Liver (tissue), 9 donors: ENCODE data around the gene TTC21B. TPM values are rescaled to one million over a fixed set of nuclear protein-coding genes. Genes with fewer than 3 reads are reported as not detected.

Experiments used
- DNase-seq: peaks from one replicate; pipeline ENCODE4 v3.0.0-alpha.2; 2017; ENCODE audit warnings: low spot score
- H3K27ac ChIP-seq, 2 donors: one replicate each; pipeline ENCODE4 v1.7.0; 2013; ENCODE audit warnings: inconsistent platforms in 2 of 2, low read length in 2 of 2, control low read depth in 1 of 2, low read depth in 1 of 2, mild to moderate bottlenecking in 1 of 2
- H3K27me3 ChIP-seq, 4 donors: one replicate each; pipeline versions ENCODE4 v1.6.1 to v1.7.0; 2013; ENCODE audit warnings: low read length in 3 of 4, inconsistent platforms in 1 of 4, mild to moderate bottlenecking in 1 of 4, moderate library complexity in 1 of 4; ENCODE audit not compliant: control insufficient read depth in 4 of 4, insufficient read depth in 4 of 4
- H3K36me3 ChIP-seq, 4 donors: one replicate each; pipeline versions ENCODE4 v1.6.1 to v1.7.0; 2013; ENCODE audit warnings: low read length in 3 of 4, mild to moderate bottlenecking in 3 of 4, low read depth in 1 of 4, moderate library complexity in 1 of 4; ENCODE audit not compliant: control insufficient read depth in 4 of 4, insufficient read depth in 3 of 4
- H3K4me1 ChIP-seq, 4 donors: one replicate each; pipeline versions ENCODE4 v1.6.1 to v1.7.0; 2013; ENCODE audit warnings: low read length in 3 of 4, mild to moderate bottlenecking in 3 of 4, moderate library complexity in 1 of 4; ENCODE audit not compliant: control insufficient read depth in 4 of 4, insufficient read depth in 4 of 4
- H3K4me3 ChIP-seq, 3 donors: one replicate each; pipeline versions ENCODE4 v1.6.1 to v1.7.0; 2013; ENCODE audit warnings: low read length in 3 of 3, control low read depth in 1 of 3, low read depth in 1 of 3, mild to moderate bottlenecking in 1 of 3
- H3K9ac ChIP-seq, 2 donors: one replicate each; pipeline ENCODE4 v1.7.0; 2013; ENCODE audit warnings: low read length in 2 of 2, mild to moderate bottlenecking in 2 of 2, moderate library complexity in 2 of 2, control low read depth in 1 of 2, low read depth in 1 of 2
- H3K9me3 ChIP-seq, 4 donors: one replicate each; pipeline versions ENCODE4 v1.6.1 to v1.7.0; 2013; ENCODE audit warnings: low read length in 3 of 4; ENCODE audit not compliant: control insufficient read depth in 4 of 4
- ATF3 ChIP-seq: IDR thresholded peaks from 2 replicates; pipeline ENCODE4 v1.6.1; 2016; ENCODE audit warnings: antibody characterized with exemption
- CTCF ChIP-seq: fragments of 150-350 bp; IDR thresholded peaks from 2 replicates; pipeline ENCODE4 v1.5.1; 2017; ENCODE audit warnings: improper control_type of control experiment, low read depth, low read length; ENCODE audit not compliant: missing input control
- EGR1 ChIP-seq, 2 donors: IDR thresholded peaks; 2 replicates each; pipeline ENCODE4 v1.6.1; 2016 to 2018; ENCODE audit warnings: antibody characterized with exemption in 2 of 2, low read depth in 2 of 2
- FOXA1 ChIP-seq: IDR thresholded peaks from 2 replicates; pipeline ENCODE4 v1.6.1; 2016; ENCODE audit warnings: antibody characterized with exemption
- FOXA2 ChIP-seq: IDR thresholded peaks from 2 replicates; pipeline ENCODE4 v1.6.1; 2016; ENCODE audit warnings: antibody characterized with exemption
- GABPA ChIP-seq, 2 donors: IDR thresholded peaks in 1 of 2; conservative IDR thresholded peaks in 1 of 2; 2 replicates each; pipeline ENCODE4 v1.6.1; 2016; ENCODE audit warnings: antibody characterized with exemption in 2 of 2, mild to moderate bottlenecking in 1 of 2, moderate library complexity in 1 of 2
- HNF4A ChIP-seq, 2 donors: conservative IDR thresholded peaks; 2 replicates each; pipeline ENCODE4 v1.6.1; 2016; ENCODE audit warnings: antibody characterized with exemption in 2 of 2, mild to moderate bottlenecking in 2 of 2
- HNF4G ChIP-seq: IDR thresholded peaks from 2 replicates; pipeline ENCODE4 v1.6.1; 2016; ENCODE audit warnings: antibody characterized with exemption
- JUND ChIP-seq, 2 donors: IDR thresholded peaks; 2 replicates each; pipeline ENCODE4 v1.6.1; 2016; ENCODE audit warnings: antibody characterized with exemption in 2 of 2
- NR2F2 ChIP-seq: IDR thresholded peaks from 2 replicates; pipeline ENCODE4 v1.6.1; 2016; ENCODE audit warnings: antibody characterized with exemption
- RAD21 ChIP-seq, 2 donors: IDR thresholded peaks; 2 replicates each; pipeline ENCODE4 v1.6.1; 2016; ENCODE audit warnings: antibody characterized with exemption in 2 of 2, mild to moderate bottlenecking in 2 of 2
- REST ChIP-seq: IDR thresholded peaks from 2 replicates; pipeline ENCODE4 v1.6.1; 2016; ENCODE audit warnings: antibody characterized with exemption, mild to moderate bottlenecking
- RXRA ChIP-seq, 2 donors: IDR thresholded peaks; 2 replicates each; pipeline ENCODE4 v1.6.1; 2017 to 2018; ENCODE audit warnings: antibody characterized with exemption in 2 of 2, mild to moderate bottlenecking in 1 of 2
- SP1 ChIP-seq: IDR thresholded peaks from 2 replicates; pipeline ENCODE4 v1.6.1; 2018; ENCODE audit warnings: antibody characterized with exemption, mild to moderate bottlenecking
- TAF1 ChIP-seq: conservative IDR thresholded peaks from 2 replicates; pipeline ENCODE4 v1.6.1; 2016; ENCODE audit warnings: antibody characterized with exemption, mild to moderate bottlenecking
- ZBTB33 ChIP-seq: IDR thresholded peaks from 2 replicates; pipeline ENCODE4 v1.6.1; 2016; ENCODE audit warnings: antibody characterized with exemption
- WGBS: extraction: QIAGEN DNeasy Blood & Tissue Kit; methylation state at CpG from one replicate; pipeline ENCODE4 v1.1.7; 2013; 5-methylcytosine and 5-hydroxymethylcytosine counted together
- polyA plus RNA-seq, 2 donors: library from polyadenylated mRNA; stranded (reverse) in 1 of 2; unstranded in 1 of 2; fragments of 200-250 nt in 1 of 2; fragments of >200 nt in 1 of 2; fragmentation: Nextera tagmentation in 1 of 2; extraction: Ambion mirVana in 1 of 2; gene quantifications; one replicate each; pipeline versions ENCODE4 v1.2.1 to v1.2.3, GENCODE V29; 2013 to 2015
- total RNA-seq, 2 donors: library from RNA; depleted of rRNA; stranded (reverse); fragments of >200 nt; gene quantifications; one replicate each; pipeline ENCODE4 v1.2.3, GENCODE V29; 2014
- TF ChIP-seq, protein P1 (sequence below): IDR thresholded peaks from 2 replicates; pipeline ENCODE4 v1.6.1; 2016; ENCODE audit warnings: antibody characterized with exemption
- donor health status: healthy.
- donor health status: healthy.
- donor health status: healthy.
- donor health status: healthy.
- donor health status: healthy.

TTC21B gene
- total and polyA plus RNA-seq, 4 donors = 2.0 to 25.3 (median 12.7) TPM

- no peak for TF ChIP-seq CTCF
- no peak for TF ChIP-seq GABPA (IDR thresholded peaks at IDR 0.05 in 1 of 2, conservative IDR thresholded peaks at IDR 0.05 in 1 of 2)
- TF ChIP-seq RAD21 (IDR thresholded peaks at IDR 0.05) = no peak
Observed at GRCh38 chr2:165891943-165892342, 61.6 kb downstream of the TTC21B start (continued).

GRCh38 chr2:165891345-165891744 lies 62.2 kb downstream of the TTC21B start:
- Histone ChIP-seq H3K4me3 (no peak overlapping the region), H3K27ac (no peak overlapping the region), H3K36me3 (peaks cover 0 to 27% (median 13%) of the 10 kb centered on the region in 4 donors), H3K9ac (no peak overlapping the region), H3K9me3 (no peaks in the 10 kb centered on the region), H3K27me3 (no peaks in the 10 kb centered on the region), H3K4me1 (no peaks in the 10 kb centered on the region)
- TF ChIP-seq JUND (IDR thresholded peaks at IDR 0.05) = no peak
- TF ChIP-seq TAF1 = no peak
- TF ChIP-seq ATF3 = no peak
- TF ChIP-seq FOXA1 = no peak
- TF ChIP-seq, protein P1, sequence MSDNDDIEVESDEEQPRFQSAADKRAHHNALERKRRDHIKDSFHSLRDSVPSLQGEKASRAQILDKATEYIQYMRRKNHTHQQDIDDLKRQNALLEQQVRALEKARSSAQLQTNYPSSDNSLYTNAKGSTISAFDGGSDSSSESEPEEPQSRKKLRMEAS = no peak
- no peak for TF ChIP-seq RXRA (IDR thresholded peaks at IDR 0.05)
- no peak for TF ChIP-seq SP1
- no peak for TF ChIP-seq HNF4G
- DNase-seq = no peak
- 100% methylated on average over 1 of the region's 1 CpG for WGBS

DNA sequence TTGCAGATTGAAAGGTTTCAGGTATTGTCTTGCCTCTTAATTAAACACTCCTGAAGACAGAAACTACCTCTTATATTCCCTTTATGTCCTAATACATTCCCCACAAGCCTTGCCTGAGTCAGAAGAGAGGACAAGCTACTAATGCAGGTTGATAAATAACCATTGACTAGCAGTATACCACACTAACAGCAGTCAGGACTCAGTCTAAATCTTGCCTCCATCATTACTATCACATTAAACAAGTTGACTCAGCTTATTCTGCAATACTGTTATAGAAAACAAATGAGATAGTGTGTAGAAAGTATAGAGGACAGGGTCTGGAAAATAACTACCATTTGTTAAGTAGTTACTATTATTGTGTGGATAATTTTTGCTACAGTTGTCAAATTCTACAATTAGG lies 63.8 kb downstream of the TTC21B start:
- Histone ChIP-seq H3K27ac (no peak overlapping the region), H3K27me3 (no peaks in the 10 kb centered on the region), H3K4me3 (no peak overlapping the region), H3K9me3 (no peaks in the 10 kb centered on the region), H3K36me3 (peaks cover 2 to 28% (median 11%) of the 10 kb centered on the region in 4 donors), H3K9ac (no peak overlapping the region), H3K4me1 (no peaks in the 10 kb centered on the region)
- TF ChIP-seq, protein P1 = no peak
- TF ChIP-seq TAF1 (no peak), HNF4A (conservative IDR thresholded peaks at IDR 0.05) (no peak), ATF3 (no peak), RXRA (IDR thresholded peaks at IDR 0.05) (no peak), EGR1 (IDR thresholded peaks at IDR 0.05; ENCODE audit: low read depth in 2 of 2) (no peak), FOXA1 (no peak), NR2F2 (no peak), JUND (IDR thresholded peaks at IDR 0.05) (no peak), REST (no peak), ZBTB33 (no peak), CTCF (no peak), SP1 (no peak), FOXA2 (no peak)
- DNase-seq = no peak
